Esophagus muscularis mucosa (tissue), 4 donors: ENCODE results near the gene GJB2.

Experiments
- EP300 ChIP-seq: sonication (generic); formaldehyde crosslinking; IDR thresholded peaks from one replicate; pipeline ENCODE4 v1.6.1; 2017; ENCODE audit warnings: antibody characterized with exemption
- POLR2A ChIP-seq: fragments of 450-650 bp; IDR thresholded peaks from one replicate; pipeline ENCODE4 v1.6.1; 2017; ENCODE audit warnings: antibody characterized with exemption, moderate library complexity, mild to moderate bottlenecking, low read depth
- POLR2AphosphoS5 ChIP-seq, 2 donors: sonication (generic); formaldehyde crosslinking; IDR thresholded peaks; one replicate each; pipeline ENCODE4 v1.6.1; 2017; ENCODE audit warnings: antibody characterized with exemption in 2 of 2
- TF ChIP-seq, protein P1 (sequence below), 3 experiments: fragments of 200-600 bp in 2 of 3; fragments of 450-650 bp in 1 of 3; sonication (generic) in 2 of 3; IDR thresholded peaks; one replicate each; pipeline ENCODE4 v1.5.1; 2017 to 2019; ENCODE audit warnings: antibody characterized with exemption in 3 of 3, mild to moderate bottlenecking in 2 of 3, moderate library complexity in 1 of 3

DNA sequence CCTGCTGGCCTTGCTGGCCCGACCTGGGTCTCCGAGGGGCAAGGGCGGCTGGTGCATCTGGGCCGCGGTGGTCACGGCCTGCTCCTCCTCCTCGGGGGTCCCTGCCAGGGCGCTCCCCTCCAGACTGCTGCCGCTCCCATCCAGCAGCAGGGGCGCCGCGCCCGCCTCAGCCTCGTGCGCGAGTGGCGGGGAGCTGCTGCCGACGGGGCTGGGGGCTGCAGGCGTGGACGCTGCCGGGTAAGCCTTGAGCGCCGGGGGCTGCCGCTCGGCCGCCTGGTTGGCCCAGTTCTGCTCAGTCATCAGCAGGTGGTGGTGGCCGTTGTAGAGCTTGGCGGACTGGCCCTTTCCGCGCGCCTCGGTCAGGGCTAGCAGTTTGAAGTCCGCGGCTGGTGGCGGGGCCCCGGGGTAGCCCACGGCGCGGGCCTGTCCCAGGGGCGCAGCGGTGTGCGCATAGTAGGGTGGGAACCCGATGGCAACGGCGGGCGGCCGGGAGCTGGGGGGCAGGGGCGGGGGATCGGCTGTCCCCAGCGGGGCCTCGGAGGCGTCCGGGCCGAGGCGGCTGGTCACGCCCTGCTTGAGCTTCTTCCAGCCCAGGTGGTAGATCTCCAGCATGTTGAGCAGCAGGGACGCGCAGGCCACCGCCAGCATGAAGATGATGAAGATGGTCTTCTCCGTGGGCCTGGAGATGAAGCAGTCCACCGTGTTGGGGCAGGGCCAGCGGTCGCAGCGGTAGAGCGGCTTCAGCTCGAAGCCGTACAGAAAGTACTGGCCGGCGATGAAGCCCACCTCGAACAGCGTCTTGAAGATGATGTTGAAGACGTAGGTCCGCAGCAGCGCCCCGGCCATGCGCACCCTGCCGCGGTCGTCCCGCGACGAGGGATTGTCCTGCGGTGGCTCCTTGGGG is 50.5 kb downstream of the GJB2 start:
- TF ChIP-seq, protein P1, sequence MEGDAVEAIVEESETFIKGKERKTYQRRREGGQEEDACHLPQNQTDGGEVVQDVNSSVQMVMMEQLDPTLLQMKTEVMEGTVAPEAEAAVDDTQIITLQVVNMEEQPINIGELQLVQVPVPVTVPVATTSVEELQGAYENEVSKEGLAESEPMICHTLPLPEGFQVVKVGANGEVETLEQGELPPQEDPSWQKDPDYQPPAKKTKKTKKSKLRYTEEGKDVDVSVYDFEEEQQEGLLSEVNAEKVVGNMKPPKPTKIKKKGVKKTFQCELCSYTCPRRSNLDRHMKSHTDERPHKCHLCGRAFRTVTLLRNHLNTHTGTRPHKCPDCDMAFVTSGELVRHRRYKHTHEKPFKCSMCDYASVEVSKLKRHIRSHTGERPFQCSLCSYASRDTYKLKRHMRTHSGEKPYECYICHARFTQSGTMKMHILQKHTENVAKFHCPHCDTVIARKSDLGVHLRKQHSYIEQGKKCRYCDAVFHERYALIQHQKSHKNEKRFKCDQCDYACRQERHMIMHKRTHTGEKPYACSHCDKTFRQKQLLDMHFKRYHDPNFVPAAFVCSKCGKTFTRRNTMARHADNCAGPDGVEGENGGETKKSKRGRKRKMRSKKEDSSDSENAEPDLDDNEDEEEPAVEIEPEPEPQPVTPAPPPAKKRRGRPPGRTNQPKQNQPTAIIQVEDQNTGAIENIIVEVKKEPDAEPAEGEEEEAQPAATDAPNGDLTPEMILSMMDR (IDR thresholded peaks at IDR 0.05) = no peak
- TF ChIP-seq POLR2A = no peak
- no peak for TF ChIP-seq EP300
- TF ChIP-seq POLR2AphosphoS5 (IDR thresholded peaks at IDR 0.05) = no peak
